Measurements from ENCODE around the gene PPP2R3A.

PPP2R3A gene

GRCh38 chr3:135965506-135966270 is at the start of gene PPP2R3A:
Gene PPP2R3A (plus strand): TSS chr3:135965728. CDS start chr3:136001499, 35,771 bp downstream.
- no peak for TF ChIP-seq CTCF (conservative IDR thresholded peaks at IDR 0.05; ENCODE audit: control insufficient read depth, insufficient read depth, low read depth, low read length)
- peak within 1 kb of the TSS; percentile 67 for H3K4me3 ChIP-seq (ENCODE audit: control insufficient read depth, low read depth, low read length)
- peak; percentile 77 for DNase-seq (ENCODE audit: low read depth)

- H3K4me3 ChIP-seq (ENCODE audit: control insufficient read depth, low read depth, low read length) = no peak overlapping the region
- no peak for TF ChIP-seq CTCF (conservative IDR thresholded peaks at IDR 0.05; ENCODE audit: control insufficient read depth, insufficient read depth, low read depth, low read length)
- DNase-seq (ENCODE audit: low read depth) = no peak
Measured at GRCh38 chr3:135916310-135916709, 49.2 kb upstream of the PPP2R3A start.

- TF ChIP-seq CTCF (conservative IDR thresholded peaks at IDR 0.05; ENCODE audit: control insufficient read depth, insufficient read depth, low read depth, low read length) = no peak
- DNase-seq (ENCODE audit: low read depth) = no peak
- H3K4me3 ChIP-seq (ENCODE audit: control insufficient read depth, low read depth, low read length) = no peak overlapping the region
Measured at GRCh38 chr3:135917076-135917475, 48.5 kb upstream of the PPP2R3A start.

- no peak for TF ChIP-seq CTCF (conservative IDR thresholded peaks at IDR 0.05; ENCODE audit: control insufficient read depth, insufficient read depth, low read depth, low read length)
- no peak overlapping the region for H3K4me3 ChIP-seq (ENCODE audit: control insufficient read depth, low read depth, low read length)
- no peak for DNase-seq (ENCODE audit: low read depth)
Measured at GRCh38 chr3:135917927-135918597, 47.5 kb upstream of the PPP2R3A start.

- peak; percentile 63 for TF ChIP-seq CTCF (conservative IDR thresholded peaks at IDR 0.05; ENCODE audit: control insufficient read depth, insufficient read depth, low read depth, low read length)
- peak; percentile 69 for DNase-seq (ENCODE audit: low read depth)
- H3K4me3 ChIP-seq (ENCODE audit: control insufficient read depth, low read depth, low read length) = no peak overlapping the region
Measured at GRCh38 chr3:135918600-135918999, 46.9 kb upstream of the PPP2R3A start.

GRCh38 chr3:135920275-135920674 is 45.3 kb upstream of the PPP2R3A start:
- no peak overlapping the region for H3K4me3 ChIP-seq (ENCODE audit: control insufficient read depth, low read depth, low read length)
- no peak for DNase-seq (ENCODE audit: low read depth)
- no peak for TF ChIP-seq CTCF (conservative IDR thresholded peaks at IDR 0.05; ENCODE audit: control insufficient read depth, insufficient read depth, low read depth, low read length)
